AG09319 (cell line): ENCODE results near the gene TTC7B.

Source experiments
- DNase-seq: peaks from one replicate; pipeline ENCODE4 v3.0.0-alpha.2; 2010; ENCODE audit warnings: low read depth; ENCODE audit errors: extremely low read depth
- TF ChIP-seq, protein P1 (sequence below): IDR thresholded peaks from 2 replicates; pipeline ENCODE4 v1.5.1; 2011; ENCODE audit warnings: low read depth, mild to moderate bottlenecking, inconsistent platforms, low read length, moderate library complexity

TTC7B gene

DNA sequence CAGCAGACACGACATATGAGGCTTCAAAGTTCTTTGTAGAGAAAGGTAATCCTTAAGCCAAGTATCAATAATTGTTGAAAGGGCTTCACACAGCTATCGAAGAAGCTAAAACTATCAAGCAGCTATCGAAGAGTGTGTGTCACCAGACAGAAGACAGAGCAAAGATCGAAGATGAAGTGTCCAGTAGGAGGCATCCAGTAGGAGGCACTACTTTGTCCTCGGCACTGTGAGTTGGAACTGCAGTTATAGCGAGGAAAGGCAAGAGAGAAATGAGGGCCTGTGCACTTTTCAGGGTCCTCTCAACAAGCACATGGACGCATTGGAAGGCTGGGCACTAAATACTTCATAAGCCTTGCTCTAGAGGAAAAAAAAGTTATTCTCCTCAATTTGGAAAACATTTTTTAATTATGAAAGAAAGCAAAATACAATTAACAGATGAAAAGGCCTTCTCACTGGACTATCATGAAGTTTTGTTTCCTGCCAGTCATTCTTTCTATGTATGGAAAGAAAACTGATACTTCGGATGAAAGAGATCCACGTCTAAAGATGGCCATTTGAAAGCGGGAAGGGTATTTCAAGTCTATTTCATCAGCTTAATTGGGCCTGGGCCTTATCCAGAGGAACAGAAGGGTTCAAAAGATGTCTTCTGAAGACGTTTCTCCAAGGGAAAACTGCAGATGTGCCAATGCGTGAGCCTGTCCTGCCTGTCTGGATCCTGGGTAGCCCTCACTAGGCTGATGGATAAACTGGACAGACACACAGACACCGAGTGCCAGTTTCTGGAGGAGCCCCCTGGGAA, 244.9 kb downstream of the TTC7B start:
- TF ChIP-seq, protein P1, sequence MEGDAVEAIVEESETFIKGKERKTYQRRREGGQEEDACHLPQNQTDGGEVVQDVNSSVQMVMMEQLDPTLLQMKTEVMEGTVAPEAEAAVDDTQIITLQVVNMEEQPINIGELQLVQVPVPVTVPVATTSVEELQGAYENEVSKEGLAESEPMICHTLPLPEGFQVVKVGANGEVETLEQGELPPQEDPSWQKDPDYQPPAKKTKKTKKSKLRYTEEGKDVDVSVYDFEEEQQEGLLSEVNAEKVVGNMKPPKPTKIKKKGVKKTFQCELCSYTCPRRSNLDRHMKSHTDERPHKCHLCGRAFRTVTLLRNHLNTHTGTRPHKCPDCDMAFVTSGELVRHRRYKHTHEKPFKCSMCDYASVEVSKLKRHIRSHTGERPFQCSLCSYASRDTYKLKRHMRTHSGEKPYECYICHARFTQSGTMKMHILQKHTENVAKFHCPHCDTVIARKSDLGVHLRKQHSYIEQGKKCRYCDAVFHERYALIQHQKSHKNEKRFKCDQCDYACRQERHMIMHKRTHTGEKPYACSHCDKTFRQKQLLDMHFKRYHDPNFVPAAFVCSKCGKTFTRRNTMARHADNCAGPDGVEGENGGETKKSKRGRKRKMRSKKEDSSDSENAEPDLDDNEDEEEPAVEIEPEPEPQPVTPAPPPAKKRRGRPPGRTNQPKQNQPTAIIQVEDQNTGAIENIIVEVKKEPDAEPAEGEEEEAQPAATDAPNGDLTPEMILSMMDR: no peak
- no peak for DNase-seq

DNA sequence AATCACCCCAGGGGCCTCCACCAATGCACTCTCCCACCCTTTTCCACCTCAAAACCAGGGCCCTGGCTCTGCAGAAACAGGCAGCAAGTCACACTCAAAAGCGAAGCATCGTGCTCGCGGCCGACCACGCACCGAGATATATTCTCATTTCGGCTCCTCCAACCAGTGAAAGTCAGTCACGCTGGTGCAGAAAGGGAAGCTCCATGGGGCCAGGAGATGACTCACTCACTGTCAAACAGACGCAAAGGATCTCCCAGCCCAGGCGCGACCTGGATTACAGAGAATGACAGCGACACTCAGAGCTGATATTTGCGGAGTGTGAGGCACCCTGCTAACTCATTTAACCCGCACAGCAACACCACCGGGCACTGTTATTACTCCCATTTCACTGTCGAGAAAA, 245.8 kb downstream of the TTC7B start:
- no peak for DNase-seq
- TF ChIP-seq, protein P1: no peak

DNA sequence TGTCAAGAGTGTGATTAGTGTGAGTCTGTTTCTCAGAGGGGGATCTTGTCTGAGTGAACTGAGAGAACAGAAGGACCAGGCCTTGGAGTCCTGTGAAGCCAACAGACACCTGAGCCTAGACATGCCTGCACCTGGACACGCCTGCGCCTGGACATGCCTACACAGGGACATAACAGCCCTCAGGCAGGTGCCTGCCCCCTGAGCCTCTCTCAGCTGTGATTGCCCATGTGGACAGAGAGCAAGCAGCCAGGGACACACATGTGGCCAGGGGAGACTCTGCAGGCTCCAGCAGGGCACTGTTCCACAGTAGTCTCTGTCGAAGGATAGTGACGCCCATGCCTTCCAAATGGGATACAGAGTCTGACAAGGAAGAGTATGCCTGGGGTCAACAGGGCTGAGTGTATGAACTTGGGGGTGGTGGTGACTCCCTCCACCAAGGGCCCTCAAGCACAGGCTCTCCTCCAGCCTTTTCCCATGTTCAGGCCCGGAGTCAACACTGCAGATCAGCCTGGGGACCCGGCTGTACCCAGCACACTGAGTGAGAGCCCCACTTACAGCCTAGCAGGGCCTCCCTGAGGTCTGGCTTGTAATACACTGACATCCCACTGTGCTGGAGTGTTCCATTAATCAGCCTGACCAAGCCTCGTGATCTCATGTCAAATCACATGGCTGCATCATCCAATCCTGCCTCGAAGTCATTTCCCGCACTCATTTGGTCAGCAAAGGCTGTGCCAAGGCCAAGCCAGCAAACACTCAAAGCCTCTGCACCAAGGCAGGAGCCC, 246.4 kb downstream of the TTC7B start:
- no peak for DNase-seq
- TF ChIP-seq, protein P1: no peak

DNA sequence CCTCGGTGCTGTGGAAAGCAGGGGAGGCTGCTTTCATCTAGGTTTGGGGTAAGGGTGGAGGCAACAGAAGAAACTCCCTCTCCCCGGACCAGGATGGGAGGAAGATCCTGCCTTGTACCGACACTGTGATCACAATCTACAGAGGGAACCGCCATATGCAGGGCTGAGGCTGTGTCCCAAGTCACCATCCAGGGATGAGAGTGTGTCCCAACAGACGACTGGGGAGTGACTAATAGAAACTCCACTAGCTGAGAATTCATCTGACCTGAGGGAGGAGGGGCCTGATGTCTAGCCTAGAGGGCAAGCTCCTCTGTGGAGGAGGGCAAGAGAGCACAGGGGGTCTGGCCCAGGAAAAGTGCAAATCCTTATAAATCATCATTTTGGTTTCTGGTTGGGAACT, 247.0 kb downstream of the TTC7B start:
- TF ChIP-seq, protein P1: no peak
- DNase-seq: no peak

DNA sequence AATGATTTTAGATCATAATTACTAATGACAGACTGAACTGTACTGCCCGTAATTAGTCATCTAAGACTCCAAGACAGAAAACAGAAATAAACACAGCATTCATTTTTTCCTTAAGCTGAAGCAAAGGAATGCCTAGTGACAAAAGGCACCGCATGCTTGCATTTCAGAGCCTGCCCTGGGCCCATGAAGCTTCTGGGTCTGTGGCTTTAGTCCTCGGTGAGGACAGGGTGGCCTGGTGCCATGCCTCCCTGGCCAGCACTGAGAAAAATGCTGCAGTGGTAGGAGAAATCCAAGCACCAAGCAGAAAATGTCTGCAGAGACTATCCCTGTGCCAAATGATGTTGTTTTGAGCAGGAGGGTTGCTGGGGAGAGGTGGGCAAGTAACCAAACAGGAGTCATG, 247.8 kb downstream of the TTC7B start:
- no peak for DNase-seq

DNA sequence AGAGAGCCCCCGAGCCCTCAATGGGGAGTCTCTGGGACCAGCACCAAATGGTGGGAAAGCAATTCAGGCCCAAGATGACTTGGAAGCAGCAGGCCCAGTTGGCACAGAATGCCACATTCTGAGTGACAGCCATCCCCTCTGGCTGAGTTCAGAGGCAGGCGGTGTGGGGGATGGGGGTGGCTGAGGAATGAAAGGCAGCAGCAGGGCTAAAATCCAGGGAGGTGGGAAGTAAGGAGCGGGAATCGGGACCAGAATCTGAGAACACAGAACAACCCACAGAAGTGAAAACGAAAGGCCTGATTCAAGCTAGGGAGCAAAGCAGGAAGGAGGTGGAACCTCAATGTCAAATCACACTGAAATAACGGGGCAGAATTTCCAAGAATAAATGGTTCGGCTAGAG, 248.2 kb downstream of the TTC7B start:
- DNase-seq: no peak
- TF ChIP-seq, protein P1: no peak

More for the DNA sequence above, 247.8 kb downstream of the TTC7B start:
- TF ChIP-seq, protein P1: no peak

DNA sequence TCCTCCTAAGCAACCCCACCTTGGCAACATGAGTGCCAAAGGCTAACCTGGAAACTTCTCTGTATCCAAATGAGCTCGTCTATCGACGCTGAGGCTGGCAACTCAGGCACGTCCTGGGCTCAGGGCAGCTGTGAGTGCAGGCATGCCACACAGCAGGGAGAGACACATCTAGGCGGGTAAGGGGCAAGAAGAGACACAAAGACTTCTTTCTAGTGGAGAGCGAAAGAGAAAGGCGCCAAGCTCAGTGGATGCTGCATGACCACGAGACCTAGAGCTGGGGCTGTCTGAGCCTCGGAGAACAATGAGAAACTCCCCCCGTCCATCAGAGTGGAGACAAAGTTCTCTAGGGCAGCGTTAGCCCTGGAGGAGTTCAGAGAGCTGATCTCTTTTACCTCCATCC, 249.0 kb downstream of the TTC7B start:
- TF ChIP-seq, protein P1: no peak
- no peak for DNase-seq
